HEK293 (cell line): ENCODE results near the gene POLK.

Experiments
- AEBP2 ChIP-seq: fragments of 450-650 bp; formaldehyde crosslinking; IDR thresholded peaks from 2 replicates; pipeline ENCODE4 v1.5.1; 2016; ENCODE audit warnings: missing biosample characterization, missing genetic modification characterization, borderline replicate concordance
- ATF2 ChIP-seq: fragments of 450-650 bp; formaldehyde crosslinking; IDR thresholded peaks from 2 replicates; pipeline ENCODE4 v1.5.1; 2016; ENCODE audit warnings: missing biosample characterization, missing genetic modification characterization, low read depth
- GLI4 ChIP-seq: fragments of 450-650 bp; formaldehyde crosslinking; IDR thresholded peaks from 2 replicates; pipeline ENCODE4 v1.5.1; 2016; ENCODE audit warnings: missing biosample characterization, missing genetic modification characterization
- GLIS2 ChIP-seq: fragments of 450-650 bp; formaldehyde crosslinking; IDR thresholded peaks from 2 replicates; pipeline ENCODE4 v1.5.1; 2016; ENCODE audit warnings: missing biosample characterization, missing genetic modification characterization
- KLF8 ChIP-seq: fragments of 450-650 bp; formaldehyde crosslinking; IDR thresholded peaks from 2 replicates; pipeline ENCODE4 v1.5.1; 2016; ENCODE audit warnings: missing biosample characterization, missing genetic modification characterization
- PATZ1 ChIP-seq: fragments of 450-650 bp; formaldehyde crosslinking; IDR thresholded peaks from 2 replicates; pipeline ENCODE4 v1.5.1; 2016; ENCODE audit warnings: missing biosample characterization, missing genetic modification characterization
- PBX3 ChIP-seq: sonication (generic); formaldehyde crosslinking; IDR thresholded peaks from 2 replicates; pipeline ENCODE4 v1.8.1; 2022; ENCODE audit warnings: mild to moderate bottlenecking, moderate library complexity, missing genetic modification reagents
- PRDM10 ChIP-seq: fragments of 450-650 bp; formaldehyde crosslinking; IDR thresholded peaks from 2 replicates; pipeline ENCODE4 v1.5.1; 2016; ENCODE audit warnings: missing biosample characterization, missing genetic modification characterization
- SP2 ChIP-seq: fragments of 450-650 bp; formaldehyde crosslinking; IDR thresholded peaks from 2 replicates; pipeline ENCODE4 v1.5.1; 2016; ENCODE audit warnings: missing biosample characterization, missing genetic modification characterization
- ZNF148 ChIP-seq: fragments of 450-650 bp; formaldehyde crosslinking; IDR thresholded peaks from 2 replicates; pipeline ENCODE4 v1.5.0; 2017; ENCODE audit warnings: missing biosample characterization, missing genetic modification characterization, borderline replicate concordance
- ZNF211 ChIP-seq: fragments of 450-650 bp; formaldehyde crosslinking; IDR thresholded peaks from 2 replicates; pipeline ENCODE4 v1.5.1; 2016; ENCODE audit warnings: low read depth, missing biosample characterization, missing genetic modification characterization
- ZNF513 ChIP-seq: fragments of 450-650 bp; IDR thresholded peaks from 2 replicates; pipeline ENCODE4 v1.5.1; 2018; ENCODE audit warnings: missing biosample characterization, missing genetic modification characterization
- ZNF560 ChIP-seq: fragments of 450-650 bp; formaldehyde crosslinking; IDR thresholded peaks from 2 replicates; pipeline ENCODE4 v1.5.1; 2017; ENCODE audit warnings: missing biosample characterization, missing genetic modification characterization, borderline replicate concordance
- ZNF623 ChIP-seq: fragments of 450-650 bp; formaldehyde crosslinking; IDR thresholded peaks from 2 replicates; pipeline ENCODE4 v1.5.1; 2016; ENCODE audit warnings: missing biosample characterization, missing genetic modification characterization
- ZNF645 ChIP-seq: fragments of 450-650 bp; formaldehyde crosslinking; IDR thresholded peaks from 2 replicates; pipeline ENCODE4; 2016; ENCODE audit warnings: missing biosample characterization, missing genetic modification characterization
- ZSCAN5A ChIP-seq: fragments of 450-650 bp; formaldehyde crosslinking; IDR thresholded peaks from 2 replicates; pipeline ENCODE4 v1.5.1; 2016; ENCODE audit warnings: missing biosample characterization, missing genetic modification characterization

The POLK gene

GRCh38 chr5:75510836-75511434 is 756 bp upstream of the POLK start (continued):
- TF ChIP-seq ZNF645 (tag by site-specific recombination) = no peak
- no peak for TF ChIP-seq ZNF623 (tag by site-specific recombination)
- no peak for TF ChIP-seq ZSCAN5A (tag by site-specific recombination)
- no peak for TF ChIP-seq ZNF148 (tag by site-specific recombination)
- no peak for TF ChIP-seq PRDM10
- TF ChIP-seq ZNF211 = no peak
- TF ChIP-seq KLF8 (tag by site-specific recombination) = 0 out of 2 replicates have a peak, but pooled peaks have one; percentile 27
- TF ChIP-seq GLIS2 = no peak; the same call in none of the 2 replicates
- no peak for TF ChIP-seq ZNF513
- TF ChIP-seq SP2 (tag by site-specific recombination) = no peak
- no peak for TF ChIP-seq ZNF560
- no peak for TF ChIP-seq ATF2 (tag by site-specific recombination)
- no peak for TF ChIP-seq AEBP2 (tag by site-specific recombination)
- peak; percentile 31 for TF ChIP-seq PATZ1 (tag by site-specific recombination)
- TF ChIP-seq GLI4 (tag by site-specific recombination) = peak; percentile 65; the same call in 1 of the 2 replicates
- TF ChIP-seq PBX3 = peak; percentile 88; the same call in 1 of the 2 replicates
